ENCODE measurements around the gene PRSS57. TPM values are rescaled to one million over a fixed set of nuclear protein-coding genes. Genes with fewer than 3 reads are reported as not detected.
"Not testable (repeated sequence)": the region's sequence is repeated elsewhere in the genome, so short reads cannot be mapped to it uniquely, and the experiment has no call there.

Gene PRSS57
- total and polyA plus RNA-seq, 2 of the 4 experiments (the other 2 are of a cell fraction): not detected

DNA sequence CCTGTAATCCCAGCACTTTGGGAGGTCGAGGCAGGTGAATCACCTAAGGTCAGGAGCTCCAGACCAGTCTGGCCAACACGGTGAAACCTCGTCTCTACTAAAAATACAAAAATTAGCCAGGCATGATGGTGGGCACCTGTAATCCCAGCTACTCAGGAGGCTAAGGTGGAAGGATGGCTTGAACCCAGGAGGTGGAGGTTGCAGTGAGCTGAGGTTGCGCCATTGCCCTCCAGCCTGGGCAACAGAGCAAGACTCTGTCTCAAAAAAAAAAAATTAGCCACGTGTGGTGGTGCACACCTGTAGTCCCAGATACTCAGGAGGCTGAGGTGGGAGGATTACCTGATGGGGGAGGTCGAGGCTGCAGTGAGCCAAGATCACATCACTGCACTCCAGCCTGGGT lies 7.6 kb upstream of the PRSS57 start:
- H3K9me3 ChIP-seq (ENCODE audit: control insufficient read depth, insufficient read depth, low read length); H3K56ac ChIP-seq (ENCODE audit: extremely low read depth, insufficient read depth, low read length); H3K23ac ChIP-seq (ENCODE audit: low read depth, low read length); H3K36me3 ChIP-seq (ENCODE audit: control insufficient read depth, insufficient read depth, low read length); H3K4me2 ChIP-seq (ENCODE audit: low read depth, low read length); H3K4ac ChIP-seq (ENCODE audit: low read depth, low read length); H4K5ac ChIP-seq (ENCODE audit: low read depth, low read length); H3K79me1 ChIP-seq (ENCODE audit: low read depth in 1 of 2, low read length in 2 of 2); H3K4me1 ChIP-seq (ENCODE audit: control insufficient read depth, insufficient read depth, low read length); BruUV-seq (replicated peaks); H4K20me1 ChIP-seq (ENCODE audit: insufficient read depth, low read length); DNase-seq; H2BK120ac ChIP-seq (ENCODE audit: low read depth, low read length); H3K27me3 ChIP-seq (ENCODE audit: control insufficient read depth, insufficient read depth, low read length); H3K27ac ChIP-seq (ENCODE audit: insufficient read depth, low read length); CTCF ChIA-PET; H3K14ac ChIP-seq (replicated peaks; ENCODE audit: low read depth, low read length); H2BK5ac ChIP-seq (ENCODE audit: low read depth, low read length, poor library complexity, severe bottlenecking); H2BK20ac ChIP-seq (ENCODE audit: low read depth, low read length); intact Hi-C loops (cut with micrococcal nuclease); H3K18ac ChIP-seq (ENCODE audit: low read depth, low read length); H3K9me1 ChIP-seq (ENCODE audit: insufficient read depth, low read length); H4K8ac ChIP-seq (ENCODE audit: low read depth in 2 of 2, low read length in 2 of 2); in situ Hi-C loops (cut with MboI; ENCODE audit: low sequenced_read_pairs); H3K9ac ChIP-seq (ENCODE audit: low read depth, low read length); dilution Hi-C loops (cut with HindIII; ENCODE audit: low sequenced_read_pairs, unreplicated experiment); H2BK15ac ChIP-seq (ENCODE audit: low read depth, low read length); ATAC-seq (ENCODE audit: low read depth); H2AFZ ChIP-seq (replicated peaks; ENCODE audit: low read length, poor library complexity); H2AK9ac ChIP-seq (replicated peaks; ENCODE audit: low read depth, low read length, poor library complexity); H2AK5ac ChIP-seq (ENCODE audit: low read depth, low read length); H4K91ac ChIP-seq (ENCODE audit: insufficient read depth, low read depth, low read length); H3K4me3 ChIP-seq (ENCODE audit: insufficient read depth, low read depth, low read length): not testable (repeated sequence)
- no CpG with 5 or more reads among the region's 6 CpGs for WGBS, 2 experiments (ENCODE audit: extremely low coverage in 2 of 2, insufficient read length in 1 of 2)
- POLR2A ChIA-PET (ENCODE audit: unreplicated experiment): interaction anchor here (0.6 kb wide), 1 partner anchor 67 kb away, joined by 4 read pairs; no protein-coding TSS in a partner anchor

DNA sequence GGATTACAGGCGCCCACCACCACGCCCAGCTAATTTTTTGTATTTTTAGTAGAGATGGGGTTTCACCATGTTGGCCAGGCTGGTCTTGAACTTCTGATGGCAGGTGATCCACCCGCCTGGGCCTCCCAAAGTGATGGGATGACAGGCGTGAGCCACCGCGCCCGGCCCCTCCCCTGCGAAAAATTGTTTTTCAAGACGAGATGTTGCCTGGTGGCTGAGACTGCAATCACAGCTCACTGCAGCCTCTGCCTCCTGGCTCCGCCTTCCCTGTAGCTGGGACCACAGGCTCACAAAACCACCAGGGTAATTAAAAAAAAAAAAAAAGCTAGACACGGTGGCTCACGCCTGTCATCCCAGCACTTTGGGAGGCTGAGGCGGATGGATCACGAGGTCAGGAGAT lies 4.6 kb upstream of the PRSS57 start:
- H2BK15ac ChIP-seq (ENCODE audit: low read depth, low read length); H3K14ac ChIP-seq (replicated peaks; ENCODE audit: low read depth, low read length); H3K27me3 ChIP-seq (ENCODE audit: control insufficient read depth, insufficient read depth, low read length); intact Hi-C loops (cut with micrococcal nuclease); H3K79me1 ChIP-seq (ENCODE audit: low read depth in 1 of 2, low read length in 2 of 2); H3K36me3 ChIP-seq (ENCODE audit: control insufficient read depth, insufficient read depth, low read length); in situ Hi-C loops (cut with MboI; ENCODE audit: low sequenced_read_pairs); H2AK9ac ChIP-seq (replicated peaks; ENCODE audit: low read depth, low read length, poor library complexity); H2BK5ac ChIP-seq (ENCODE audit: low read depth, low read length, poor library complexity, severe bottlenecking); H3K4ac ChIP-seq (ENCODE audit: low read depth, low read length); CTCF ChIA-PET; BruUV-seq (replicated peaks); H3K27ac ChIP-seq (ENCODE audit: insufficient read depth, low read length); H3K9ac ChIP-seq (ENCODE audit: low read depth, low read length); H3K9me3 ChIP-seq (ENCODE audit: control insufficient read depth, insufficient read depth, low read length); H2BK120ac ChIP-seq (ENCODE audit: low read depth, low read length); H2BK20ac ChIP-seq (ENCODE audit: low read depth, low read length); dilution Hi-C loops (cut with HindIII; ENCODE audit: low sequenced_read_pairs, unreplicated experiment); H2AFZ ChIP-seq (replicated peaks; ENCODE audit: low read length, poor library complexity); H3K4me1 ChIP-seq (ENCODE audit: control insufficient read depth, insufficient read depth, low read length); H4K91ac ChIP-seq (ENCODE audit: insufficient read depth, low read depth, low read length); H3K4me2 ChIP-seq (ENCODE audit: low read depth, low read length); H3K9me1 ChIP-seq (ENCODE audit: insufficient read depth, low read length); ATAC-seq (ENCODE audit: low read depth); DNase-seq; POLR2A ChIA-PET (ENCODE audit: unreplicated experiment); H2AK5ac ChIP-seq (ENCODE audit: low read depth, low read length); H4K20me1 ChIP-seq (ENCODE audit: insufficient read depth, low read length); H3K56ac ChIP-seq (ENCODE audit: extremely low read depth, insufficient read depth, low read length); H3K4me3 ChIP-seq (ENCODE audit: insufficient read depth, low read depth, low read length); H3K18ac ChIP-seq (ENCODE audit: low read depth, low read length); H4K5ac ChIP-seq (ENCODE audit: low read depth, low read length); H3K23ac ChIP-seq (ENCODE audit: low read depth, low read length); H4K8ac ChIP-seq (ENCODE audit: low read depth in 2 of 2, low read length in 2 of 2): not testable (repeated sequence)
- WGBS, 2 experiments (ENCODE audit: extremely low coverage in 2 of 2, insufficient read length in 1 of 2): 68% methylated on average over 5 of the region's 14 CpGs; no CpG with 5 or more reads in 1 of the 2 experiments

Data from IMR-90 (cell line).